Peyer's patch (tissue), 4 donors: ENCODE data around the gene LZTS2.

Experiments
- CTCF ChIP-seq, 6 experiments: fragments of 450-650 bp in 4 of 6; fragments of 200-600 bp in 2 of 6; sonication (generic) in 1 of 6; IDR thresholded peaks; one replicate each; pipeline ENCODE4 v1.5.1; 2017 to 2019; ENCODE audit warnings: antibody characterized with exemption in 6 of 6, mild to moderate bottlenecking in 3 of 6, moderate library complexity in 1 of 6
- POLR2A ChIP-seq, 2 donors: fragments of 450-650 bp; IDR thresholded peaks; one replicate each; pipeline ENCODE4 v1.5.1; 2017; ENCODE audit warnings: antibody characterized with exemption in 2 of 2, mild to moderate bottlenecking in 2 of 2, moderate library complexity in 2 of 2

GRCh38 chr10:100972115-100972903, 27.3 kb upstream of the LZTS2 start:
- TF ChIP-seq CTCF (IDR thresholded peaks at IDR 0.05): no peak
- no peak for TF ChIP-seq POLR2A (IDR thresholded peaks at IDR 0.05)
